NCI-H2196 treated with DMSO at 0.1 percent for 48 hours (cell line): ENCODE data around the gene ARHGAP44.

Experiments used
- DNase-seq: peaks from one replicate; lab custom pipeline; 2025; ENCODE audit not compliant: unreplicated experiment; lab: John Stamatoyannopoulos, UW

ARHGAP44 gene, protein sequence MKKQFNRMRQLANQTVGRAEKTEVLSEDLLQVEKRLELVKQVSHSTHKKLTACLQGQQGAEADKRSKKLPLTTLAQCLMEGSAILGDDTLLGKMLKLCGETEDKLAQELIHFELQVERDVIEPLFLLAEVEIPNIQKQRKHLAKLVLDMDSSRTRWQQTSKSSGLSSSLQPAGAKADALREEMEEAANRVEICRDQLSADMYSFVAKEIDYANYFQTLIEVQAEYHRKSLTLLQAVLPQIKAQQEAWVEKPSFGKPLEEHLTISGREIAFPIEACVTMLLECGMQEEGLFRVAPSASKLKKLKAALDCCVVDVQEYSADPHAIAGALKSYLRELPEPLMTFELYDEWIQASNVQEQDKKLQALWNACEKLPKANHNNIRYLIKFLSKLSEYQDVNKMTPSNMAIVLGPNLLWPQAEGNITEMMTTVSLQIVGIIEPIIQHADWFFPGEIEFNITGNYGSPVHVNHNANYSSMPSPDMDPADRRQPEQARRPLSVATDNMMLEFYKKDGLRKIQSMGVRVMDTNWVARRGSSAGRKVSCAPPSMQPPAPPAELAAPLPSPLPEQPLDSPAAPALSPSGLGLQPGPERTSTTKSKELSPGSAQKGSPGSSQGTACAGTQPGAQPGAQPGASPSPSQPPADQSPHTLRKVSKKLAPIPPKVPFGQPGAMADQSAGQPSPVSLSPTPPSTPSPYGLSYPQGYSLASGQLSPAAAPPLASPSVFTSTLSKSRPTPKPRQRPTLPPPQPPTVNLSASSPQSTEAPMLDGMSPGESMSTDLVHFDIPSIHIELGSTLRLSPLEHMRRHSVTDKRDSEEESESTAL

DNA sequence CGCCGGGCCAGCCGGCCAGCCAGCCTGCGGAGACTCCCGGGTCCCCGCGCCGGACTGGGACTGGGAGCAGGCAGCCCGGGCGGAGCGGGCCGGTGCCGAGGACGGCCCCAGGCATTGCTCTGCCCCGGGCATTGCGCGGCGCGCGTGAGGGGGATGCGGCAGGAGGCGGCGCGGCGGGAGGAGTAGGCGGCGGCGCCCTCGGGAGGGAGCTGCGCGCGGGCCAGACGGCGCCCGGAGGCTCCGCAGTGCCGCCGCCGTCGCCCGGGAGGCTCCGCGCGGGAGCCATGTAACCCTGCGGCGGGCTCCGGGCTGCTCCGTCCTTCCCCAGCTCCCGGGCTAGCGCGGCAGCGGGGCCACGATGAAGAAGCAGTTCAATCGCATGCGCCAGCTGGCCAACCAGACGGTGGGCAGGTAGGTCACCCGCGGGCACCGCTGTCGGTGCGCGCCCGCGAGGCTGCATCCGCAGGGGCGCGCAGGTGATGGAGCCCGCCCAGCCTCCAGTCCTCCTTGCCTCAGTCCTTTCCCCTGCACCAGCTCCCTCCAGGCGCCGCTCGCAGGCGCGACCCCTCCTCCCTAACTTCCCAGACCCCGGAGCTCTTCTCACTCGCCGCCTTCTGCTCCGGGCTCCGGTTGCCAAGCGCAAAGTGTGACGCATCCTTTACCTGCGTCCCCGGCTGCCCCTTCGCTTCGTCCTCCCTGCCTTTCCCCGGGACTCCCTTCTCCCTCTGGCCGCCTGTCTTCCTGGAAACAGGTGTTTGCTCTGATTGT, at the start of gene ARHGAP44:
Gene ARHGAP44, plus strand, starts transcription at position 18 of the 768 bp plus-strand sequence. Its CDS starts 341 bp downstream, at position 359.
- DNase-seq, result no peak

DNA sequence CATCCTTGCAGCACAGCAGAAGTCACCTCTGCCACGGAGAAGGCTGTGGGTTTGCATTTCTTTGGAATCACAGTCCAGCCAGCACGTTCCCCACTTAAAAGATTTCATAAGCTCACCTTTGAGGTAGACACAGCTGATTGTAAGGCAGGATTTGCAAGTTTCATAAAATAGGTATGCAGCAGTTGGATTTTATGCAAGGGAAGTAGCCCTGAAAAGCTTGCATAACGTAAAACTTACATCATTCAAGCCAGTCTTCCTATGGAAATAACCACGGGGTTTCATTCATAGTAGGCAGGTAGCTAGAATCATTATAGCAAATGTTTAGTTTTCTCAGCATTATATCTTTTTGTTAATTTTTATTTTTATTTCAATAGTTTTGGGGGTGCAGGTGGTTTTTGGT, 49.8 kb upstream of the ARHGAP44 start:
- DNase-seq, result no peak

GRCh38 chr17:12743046-12743445, 46.3 kb upstream of the ARHGAP44 start:
- no peak for DNase-seq

DNA sequence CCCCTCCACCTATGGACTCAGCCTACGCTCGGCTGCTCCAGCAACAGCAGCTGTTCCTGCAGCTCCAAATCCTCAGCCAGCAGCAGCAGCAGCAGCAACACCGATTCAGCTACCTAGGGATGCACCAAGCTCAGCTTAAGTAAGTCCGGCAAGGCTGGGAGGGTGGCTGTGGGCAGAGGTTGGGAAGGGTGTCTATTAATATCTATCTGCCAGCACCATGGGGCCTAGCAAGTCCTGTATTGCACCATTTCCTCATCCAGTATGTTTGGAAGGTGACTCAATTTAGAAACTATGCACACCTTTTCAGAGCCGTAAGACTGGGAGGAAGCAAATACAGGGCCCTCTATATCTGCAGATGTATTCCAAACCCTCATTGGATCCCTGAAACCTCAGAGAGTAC, 45.0 kb upstream of the ARHGAP44 start:
- no peak for DNase-seq

DNA sequence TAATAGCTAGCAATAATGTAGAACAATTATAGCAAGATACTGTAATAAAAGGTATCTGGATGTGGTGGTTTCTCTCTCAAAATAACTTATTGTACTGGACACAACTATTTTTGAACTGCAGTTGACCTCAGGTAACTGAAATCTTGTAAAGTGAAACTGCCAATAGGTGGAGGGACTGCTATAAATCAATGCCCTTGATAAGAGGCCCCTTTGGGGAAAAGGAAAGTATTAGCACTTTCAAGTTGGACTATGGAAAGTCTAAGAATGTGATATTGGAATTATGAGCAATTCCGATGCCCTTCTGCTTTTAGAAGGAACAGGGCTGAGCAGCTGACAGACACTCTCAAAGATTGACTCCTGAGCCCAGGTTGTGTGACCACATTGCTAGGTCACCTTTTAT, 44.5 kb upstream of the ARHGAP44 start:
- DNase-seq, result no peak

DNA sequence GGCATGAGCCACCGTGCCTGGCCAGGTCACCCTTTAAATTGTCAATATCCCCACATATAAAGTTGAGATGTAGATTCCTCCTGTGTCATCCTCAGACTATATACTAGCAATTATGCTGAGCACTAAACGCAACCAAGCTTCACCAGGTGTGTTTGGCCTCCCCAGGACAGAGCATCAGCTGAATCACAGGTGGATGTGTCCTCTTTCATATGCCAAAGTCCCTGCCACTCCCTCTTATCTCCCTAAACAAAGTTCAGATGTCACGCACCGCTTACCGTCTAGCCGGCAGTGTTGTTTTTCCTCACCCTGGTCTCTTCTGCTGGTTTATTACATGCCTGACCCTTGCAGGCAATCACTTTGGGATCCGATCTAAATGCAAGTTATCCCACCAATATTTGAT, 43.8 kb upstream of the ARHGAP44 start:
- no peak for DNase-seq

DNA sequence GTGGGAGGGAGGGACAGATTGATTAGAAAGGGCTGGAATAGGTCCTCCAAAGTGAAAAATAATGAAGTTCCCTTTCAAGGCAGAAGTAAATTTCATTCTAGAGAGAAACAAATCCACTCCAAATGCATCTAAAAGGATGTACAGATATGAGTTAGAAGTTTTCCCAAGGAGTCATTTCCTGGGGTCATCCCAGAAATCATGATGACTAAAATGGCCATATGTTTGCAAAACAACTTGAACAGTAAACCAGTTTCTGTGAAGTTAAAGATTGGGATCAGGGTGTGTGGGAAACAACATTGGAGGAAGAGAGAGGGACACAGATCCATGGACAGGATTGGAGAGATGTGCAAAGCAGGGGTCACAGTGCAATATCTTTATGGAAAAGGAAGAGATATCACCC, 32.5 kb upstream of the ARHGAP44 start:
- DNase-seq, result no peak

DNA sequence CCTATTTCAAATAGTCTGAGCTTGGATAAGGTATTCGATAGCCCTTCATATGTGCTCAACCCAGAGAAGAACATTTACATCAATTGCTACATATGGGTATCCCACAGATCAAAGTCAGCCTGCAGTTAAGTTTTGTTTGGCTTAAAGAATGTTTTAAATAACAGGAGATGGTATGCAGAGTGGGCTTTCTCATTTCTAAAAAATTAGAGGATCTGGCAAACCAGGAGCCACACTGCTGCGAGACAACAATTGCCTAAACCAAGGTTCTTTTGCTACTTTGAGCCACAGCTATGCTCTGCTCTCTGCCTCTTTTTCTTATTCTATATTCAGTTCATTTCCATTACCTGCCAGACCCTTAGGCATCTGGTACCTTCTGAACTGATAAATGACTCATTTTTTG, 30.2 kb upstream of the ARHGAP44 start:
- no peak for DNase-seq

- DNase-seq, result no peak
Measured at GRCh38 chr17:12765548-12765947, 23.8 kb upstream of the ARHGAP44 start.

- DNase-seq, result no peak
Measured at GRCh38 chr17:12768255-12768654, 21.0 kb upstream of the ARHGAP44 start.

- DNase-seq, result no peak
Measured at GRCh38 chr17:12769981-12770380, 19.3 kb upstream of the ARHGAP44 start.

- no peak for DNase-seq
Measured at GRCh38 chr17:12773153-12773552, 16.1 kb upstream of the ARHGAP44 start.

GRCh38 chr17:12789075-12789480, 220 bp upstream of the ARHGAP44 start:
- DNase-seq, result no peak

DNA sequence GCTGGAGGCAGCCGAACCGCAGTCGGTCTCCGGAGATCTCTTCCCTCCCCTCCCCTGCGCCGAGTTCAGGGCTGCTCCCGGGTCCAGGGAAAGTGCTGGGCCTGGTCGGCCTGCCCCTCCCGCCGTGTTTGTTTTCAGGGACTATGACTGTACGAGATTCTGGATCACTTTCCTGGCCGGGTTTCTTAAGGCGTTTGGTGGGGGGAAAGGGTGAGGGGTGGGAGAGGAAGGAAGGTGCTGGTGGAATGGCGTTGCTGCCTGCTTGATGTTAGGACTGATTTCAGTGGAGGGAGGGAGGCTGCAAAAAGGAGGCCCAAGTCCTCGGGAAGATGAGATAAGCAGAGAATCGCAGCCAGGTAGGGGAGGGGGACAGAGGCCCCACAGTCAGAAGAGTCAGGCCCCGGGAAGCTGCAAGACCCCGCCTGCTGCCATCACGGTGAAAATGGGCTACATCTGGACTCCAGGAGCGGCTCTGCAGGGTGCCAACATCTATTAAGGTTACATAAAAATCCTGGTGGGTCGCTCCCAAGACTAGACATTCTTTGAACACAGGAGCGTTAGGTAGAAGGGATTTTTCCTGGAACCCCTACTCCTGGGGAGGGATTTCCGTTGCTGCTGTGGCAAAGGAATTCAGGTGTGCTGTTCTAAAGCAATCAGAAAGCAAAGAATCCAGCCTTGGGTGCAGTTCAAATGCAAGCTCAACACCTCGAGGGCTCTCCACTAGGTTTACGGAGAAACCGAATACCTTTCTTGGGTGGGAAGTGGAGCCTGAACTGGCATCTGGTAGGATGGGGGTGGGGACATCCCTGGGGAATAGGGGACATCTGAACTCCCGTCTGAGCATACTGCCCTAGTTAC, 1.2 kb downstream of the ARHGAP44 start:
- no peak for DNase-seq

- DNase-seq, result no peak
Measured at GRCh38 chr17:12794919-12795532, 5.7 kb downstream of the ARHGAP44 start.

- no peak for DNase-seq
Measured at GRCh38 chr17:12800855-12801365, 11.6 kb downstream of the ARHGAP44 start.

- no peak for DNase-seq
Measured at GRCh38 chr17:12806630-12807029, 17.3 kb downstream of the ARHGAP44 start.

- DNase-seq, result no peak
Measured at GRCh38 chr17:12808723-12809122, 19.4 kb downstream of the ARHGAP44 start.

DNA sequence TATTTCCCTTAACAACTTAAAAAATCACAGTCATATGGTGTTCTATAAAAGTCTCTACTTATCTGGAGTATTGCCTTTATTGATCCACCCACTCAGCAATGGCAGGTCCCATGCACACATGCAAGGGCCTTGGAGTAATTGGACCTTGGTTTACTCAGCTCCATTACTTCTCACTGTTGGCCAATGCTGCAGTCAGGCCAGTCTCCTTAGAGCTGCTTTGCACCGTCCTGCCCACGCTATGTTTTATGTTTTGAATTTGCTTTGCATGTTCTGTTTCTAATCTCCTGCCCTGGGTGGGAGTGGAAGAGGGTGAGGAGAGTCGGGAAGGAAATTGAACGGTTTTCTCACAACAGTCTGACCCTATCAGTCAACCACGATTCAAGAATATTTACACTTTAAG, 23.6 kb downstream of the ARHGAP44 start:
- DNase-seq, result no peak

DNA sequence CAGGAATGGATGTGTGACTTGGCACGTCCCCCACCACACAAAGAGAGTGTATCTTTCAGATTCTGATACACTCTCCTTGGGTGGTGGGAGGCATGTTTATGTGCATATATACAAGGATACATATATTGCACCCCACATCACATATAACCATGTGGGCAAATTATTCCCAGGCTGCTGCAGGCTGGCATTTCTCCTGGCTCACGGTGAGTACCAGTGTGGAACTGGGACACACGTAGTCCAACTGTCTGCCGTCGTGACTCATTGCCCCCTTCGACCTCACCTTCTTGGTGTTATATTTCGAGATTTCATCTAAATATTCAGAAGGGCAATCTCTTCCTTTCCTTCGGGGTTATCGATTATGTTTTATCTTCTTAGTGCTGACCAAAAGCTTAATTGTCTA, 24.4 kb downstream of the ARHGAP44 start:
- DNase-seq, result no peak
